Astrocyte of the cerebellum (primary cell): ENCODE results near the gene CAMKMT.

Source experiments
- DNase-seq: peaks from one replicate; pipeline ENCODE4 v3.0.0-alpha.2; 2011; ENCODE audit warnings: low read depth
- H3K4me3 ChIP-seq: 2 replicates; pipeline ENCODE4 v1.5.1; 2011; ENCODE audit warnings: mild to moderate bottlenecking, low read depth, low read length, moderate library complexity
- in situ Hi-C: cut with HindIII; loops from 2 replicates; pipeline ENCODE4 v1.10.0; 2017; ENCODE audit warnings: low sequenced_read_pairs
- TF ChIP-seq, protein P1 (sequence below): IDR thresholded peaks from 2 replicates; pipeline ENCODE4 v1.5.1; 2012; ENCODE audit warnings: low read length, low read depth, moderate library complexity, mild to moderate bottlenecking; ENCODE audit errors: missing control alignments

CAMKMT gene

DNA sequence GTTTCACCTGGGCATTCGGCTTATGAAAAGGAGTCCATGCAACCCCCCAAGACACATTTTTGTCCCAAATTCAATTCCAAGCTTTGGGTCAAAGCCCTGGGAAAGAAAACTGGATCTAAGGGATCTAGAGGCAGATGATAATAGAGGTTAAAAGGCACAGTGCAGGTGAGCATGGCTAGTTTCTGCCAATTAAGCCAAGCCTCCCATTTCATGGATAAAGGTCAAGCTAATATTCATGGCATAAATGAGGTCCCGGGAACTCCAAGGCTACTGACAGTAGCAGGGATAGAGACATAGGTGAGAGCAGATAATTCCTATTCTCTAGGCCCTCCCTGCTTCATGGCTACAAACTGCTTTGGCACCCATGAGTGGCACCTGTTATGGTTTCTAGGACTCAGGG lies 83.1 kb downstream of the CAMKMT start:
- TF ChIP-seq, protein P1, sequence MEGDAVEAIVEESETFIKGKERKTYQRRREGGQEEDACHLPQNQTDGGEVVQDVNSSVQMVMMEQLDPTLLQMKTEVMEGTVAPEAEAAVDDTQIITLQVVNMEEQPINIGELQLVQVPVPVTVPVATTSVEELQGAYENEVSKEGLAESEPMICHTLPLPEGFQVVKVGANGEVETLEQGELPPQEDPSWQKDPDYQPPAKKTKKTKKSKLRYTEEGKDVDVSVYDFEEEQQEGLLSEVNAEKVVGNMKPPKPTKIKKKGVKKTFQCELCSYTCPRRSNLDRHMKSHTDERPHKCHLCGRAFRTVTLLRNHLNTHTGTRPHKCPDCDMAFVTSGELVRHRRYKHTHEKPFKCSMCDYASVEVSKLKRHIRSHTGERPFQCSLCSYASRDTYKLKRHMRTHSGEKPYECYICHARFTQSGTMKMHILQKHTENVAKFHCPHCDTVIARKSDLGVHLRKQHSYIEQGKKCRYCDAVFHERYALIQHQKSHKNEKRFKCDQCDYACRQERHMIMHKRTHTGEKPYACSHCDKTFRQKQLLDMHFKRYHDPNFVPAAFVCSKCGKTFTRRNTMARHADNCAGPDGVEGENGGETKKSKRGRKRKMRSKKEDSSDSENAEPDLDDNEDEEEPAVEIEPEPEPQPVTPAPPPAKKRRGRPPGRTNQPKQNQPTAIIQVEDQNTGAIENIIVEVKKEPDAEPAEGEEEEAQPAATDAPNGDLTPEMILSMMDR = no peak
- no peak overlapping the region for H3K4me3 ChIP-seq
- in situ Hi-C loops = no loop called here
- no peak for DNase-seq

DNA sequence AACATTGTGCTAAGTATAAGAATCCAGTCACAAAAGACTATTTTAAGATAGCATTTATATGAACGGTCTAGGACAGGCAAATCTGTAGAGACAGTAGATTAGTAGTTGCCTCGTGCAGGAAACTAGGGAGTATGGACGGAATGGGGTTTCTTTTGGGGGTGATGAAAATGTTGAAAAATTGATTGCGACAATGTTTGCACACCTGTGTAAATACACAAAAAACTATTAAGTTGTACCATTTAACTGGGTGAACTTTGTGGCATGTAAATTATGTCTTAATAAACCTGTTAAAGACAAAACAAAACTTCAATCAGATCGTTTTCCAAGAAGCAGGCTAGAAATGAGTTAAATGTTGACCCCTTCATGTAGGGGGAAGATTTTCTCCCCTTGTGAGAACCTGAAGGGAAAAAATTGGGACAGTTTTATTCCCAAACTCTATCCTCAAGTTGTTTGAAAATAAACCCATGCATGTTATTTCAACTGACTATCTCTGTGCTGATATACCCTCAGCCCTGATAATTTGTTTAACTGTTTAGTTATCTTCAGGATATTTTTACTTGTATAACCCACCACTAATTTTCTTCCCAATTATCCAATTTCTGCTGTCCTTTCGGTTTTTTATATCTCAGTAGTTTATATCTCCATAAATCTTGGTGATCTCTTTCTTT lies 87.2 kb downstream of the CAMKMT start:
- DNase-seq = no peak
- no peak overlapping the region for H3K4me3 ChIP-seq
- TF ChIP-seq, protein P1 = no peak
- in situ Hi-C loops = no loop called here

DNA sequence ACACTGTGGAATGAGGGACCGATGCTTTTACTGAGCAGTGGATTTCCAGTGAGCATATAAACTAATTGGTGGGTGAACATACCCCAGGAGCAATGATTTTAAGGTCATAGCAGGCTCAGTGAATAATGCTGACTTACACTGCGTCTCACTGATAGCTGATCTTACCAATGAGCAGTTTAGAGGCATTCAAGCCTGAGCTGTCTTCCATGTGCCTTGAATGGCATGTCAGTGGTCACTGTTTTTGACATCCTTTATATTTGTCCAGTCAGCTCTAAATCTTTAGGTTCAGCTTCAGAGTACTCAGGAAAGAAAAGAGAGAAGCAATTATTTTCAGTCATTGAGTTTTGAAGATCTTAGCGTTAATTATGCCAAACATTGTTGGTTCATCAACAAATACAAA lies 88.3 kb downstream of the CAMKMT start:
- TF ChIP-seq, protein P1 = no peak
- DNase-seq = no peak
- H3K4me3 ChIP-seq = no peak overlapping the region
- in situ Hi-C loops = no loop called here

DNA sequence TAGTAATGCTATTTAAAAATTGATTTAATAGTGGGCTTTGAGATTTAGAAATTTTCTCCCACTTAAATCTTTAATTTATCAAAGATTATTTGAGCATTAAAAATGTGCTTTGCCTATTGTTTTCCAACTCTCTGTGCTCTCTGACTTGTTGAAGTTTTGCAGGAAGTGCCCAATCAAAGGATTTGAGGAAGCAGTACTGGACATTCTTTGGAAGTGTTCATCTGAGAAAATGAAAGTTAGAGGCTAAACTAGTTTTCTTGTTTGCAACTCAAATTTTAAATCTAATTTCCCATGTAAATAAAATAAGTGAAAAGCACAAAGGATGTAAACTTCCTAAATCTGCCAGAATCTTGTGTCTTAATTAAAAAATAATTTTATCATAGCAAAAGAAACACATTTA lies 89.1 kb downstream of the CAMKMT start:
- in situ Hi-C loops = no loop called here
- H3K4me3 ChIP-seq = no peak overlapping the region
- DNase-seq = no peak
- TF ChIP-seq, protein P1 = no peak

DNA sequence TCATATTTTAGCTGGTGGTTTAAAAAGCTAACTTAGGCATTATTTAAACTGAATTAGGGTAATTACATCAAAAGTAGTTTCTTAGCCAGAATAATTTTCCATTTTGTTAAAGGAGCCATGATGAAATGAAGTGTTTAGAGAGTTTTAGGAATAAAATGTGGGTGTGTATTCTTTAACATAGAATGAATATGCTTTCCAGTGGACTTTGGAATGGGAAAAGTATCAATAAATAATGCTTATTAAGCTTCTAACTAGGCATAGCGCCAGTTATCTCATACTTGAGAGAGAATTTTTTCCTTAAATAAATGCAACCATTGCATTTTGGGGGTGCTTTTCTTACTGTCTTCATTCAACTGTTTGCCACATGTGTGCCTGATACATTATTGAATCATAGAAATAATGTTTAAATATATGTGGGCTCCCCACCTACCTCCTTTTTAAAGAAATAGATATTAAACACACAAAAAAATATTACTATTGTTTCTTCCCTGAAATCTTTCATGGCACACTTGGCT lies 90.4 kb downstream of the CAMKMT start:
- H3K4me3 ChIP-seq = no peak overlapping the region
- in situ Hi-C loops = no loop called here
- TF ChIP-seq, protein P1 = no peak
- no peak for DNase-seq

DNA sequence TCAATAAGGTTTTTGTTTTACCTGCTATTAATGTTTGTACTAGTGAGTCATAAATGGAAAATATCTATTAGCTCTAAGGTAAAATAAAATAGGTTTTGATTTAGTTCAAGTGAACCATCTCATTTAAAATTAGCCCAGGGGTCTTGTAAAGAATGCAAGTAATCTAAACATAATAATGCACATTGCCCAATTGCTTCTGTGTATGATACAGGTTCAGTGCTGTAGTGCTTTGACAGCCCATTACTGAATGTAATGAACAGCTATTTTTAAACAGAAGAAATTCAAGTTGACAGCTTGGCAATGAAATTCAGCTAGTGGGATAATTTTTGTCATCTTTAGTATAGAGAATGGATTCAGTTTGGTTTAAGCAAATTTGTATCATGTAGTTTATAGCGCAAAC lies 91.5 kb downstream of the CAMKMT start:
- no peak overlapping the region for H3K4me3 ChIP-seq
- in situ Hi-C loops = no loop called here
- no peak for DNase-seq
- TF ChIP-seq, protein P1 = no peak
